Duodenal mucosa (tissue), 2 donors: ENCODE results near the gene SNRPA1.

Experiments
- H3K27ac ChIP-seq: one replicate; pipeline ENCODE4 v1.7.0; 2013; ENCODE audit warnings: low read depth, low read length
- H3K27me3 ChIP-seq, 2 donors: one replicate each; pipeline ENCODE4 v1.7.0; 2013; ENCODE audit warnings: low read length in 2 of 2, control low read depth in 1 of 2; ENCODE audit not compliant: insufficient read depth in 2 of 2, control insufficient read depth in 1 of 2
- H3K36me3 ChIP-seq, 2 donors: one replicate each; pipeline ENCODE4 v1.7.0; 2013; ENCODE audit warnings: low read length in 2 of 2, control low read depth in 1 of 2; ENCODE audit not compliant: insufficient read depth in 2 of 2, control insufficient read depth in 1 of 2
- H3K4me1 ChIP-seq, 2 donors: one replicate each; pipeline ENCODE4 v1.7.0; 2013; ENCODE audit warnings: low read length in 2 of 2, control low read depth in 1 of 2; ENCODE audit not compliant: insufficient read depth in 2 of 2, control insufficient read depth in 1 of 2
- H3K4me3 ChIP-seq, 2 donors: one replicate each; pipeline ENCODE4 v1.7.0; 2013; ENCODE audit warnings: low read length in 2 of 2, low read depth in 1 of 2
- H3K9ac ChIP-seq, 2 donors: one replicate each; pipeline ENCODE4 v1.7.0; 2013; ENCODE audit warnings: low read length in 2 of 2, low read depth in 1 of 2
- H3K9me3 ChIP-seq, 2 donors: one replicate each; pipeline ENCODE4 v1.7.0; 2013; ENCODE audit warnings: low read length in 2 of 2, control low read depth in 1 of 2; ENCODE audit not compliant: control insufficient read depth in 1 of 2

SNRPA1 gene

GRCh38 chr15:101318839-101319238 lies 23.8 kb upstream of the SNRPA1 start:
- no peak overlapping the region for H3K4me3 ChIP-seq
- no peaks in the 10 kb centered on the region for H3K27me3 ChIP-seq
- no peak overlapping the region for H3K9ac ChIP-seq
- no peak overlapping the region for H3K27ac ChIP-seq
- no peaks in the 10 kb centered on the region for H3K36me3 ChIP-seq
- H3K4me1 ChIP-seq = peaks cover 3% of the 10 kb centered on the region in 2 donors
- H3K9me3 ChIP-seq = no peaks in the 10 kb centered on the region

- Histone ChIP-seq H3K27me3 (no peaks in the 10 kb centered on the region), H3K27ac (no peak overlapping the region), H3K9ac (no peak overlapping the region), H3K4me1 (no peaks in the 10 kb centered on the region), H3K9me3 (no peaks in the 10 kb centered on the region), H3K36me3 (no peaks in the 10 kb centered on the region), H3K4me3 (no peak overlapping the region)
These were observed 23.2 kb upstream of the SNRPA1 start for GRCh38 chr15:101318147-101318819.

GRCh38 chr15:101317336-101317872 lies 22.4 kb upstream of the SNRPA1 start:
- Histone ChIP-seq H3K9ac (no peak overlapping the region), H3K36me3 (no peaks in the 10 kb centered on the region), H3K4me1 (no peaks in the 10 kb centered on the region), H3K27me3 (no peaks in the 10 kb centered on the region), H3K27ac (no peak overlapping the region), H3K9me3 (no peaks in the 10 kb centered on the region), H3K4me3 (no peak overlapping the region)

- Histone ChIP-seq H3K27ac (no peak overlapping the region), H3K4me1 (no peaks in the 10 kb centered on the region), H3K4me3 (no peak overlapping the region), H3K9me3 (no peaks in the 10 kb centered on the region), H3K36me3 (no peaks in the 10 kb centered on the region), H3K27me3 (no peaks in the 10 kb centered on the region), H3K9ac (no peak overlapping the region)
These were observed 21.5 kb upstream of the SNRPA1 start for GRCh38 chr15:101316529-101316928.

GRCh38 chr15:101315736-101316135 lies 20.7 kb upstream of the SNRPA1 start:
- Histone ChIP-seq H3K27ac (no peak overlapping the region), H3K4me3 (no peak overlapping the region), H3K4me1 (no peaks in the 10 kb centered on the region), H3K9ac (no peak overlapping the region), H3K27me3 (no peaks in the 10 kb centered on the region), H3K9me3 (no peaks in the 10 kb centered on the region), H3K36me3 (no peaks in the 10 kb centered on the region)

GRCh38 chr15:101314336-101315125 lies 19.5 kb upstream of the SNRPA1 start:
- Histone ChIP-seq H3K27me3 (no peaks in the 10 kb centered on the region), H3K27ac (no peak overlapping the region)

GRCh38 chr15:101313041-101313761 lies 18.2 kb upstream of the SNRPA1 start:
- no peaks in the 10 kb centered on the region for H3K36me3 ChIP-seq
- H3K4me3 ChIP-seq = no peak overlapping the region
- H3K27me3 ChIP-seq = no peaks in the 10 kb centered on the region
- H3K4me1 ChIP-seq = no peaks in the 10 kb centered on the region
- no peak overlapping the region for H3K27ac ChIP-seq
- no peaks in the 10 kb centered on the region for H3K9me3 ChIP-seq
- no peak overlapping the region for H3K9ac ChIP-seq

More at GRCh38 chr15:101314336-101315125, 19.5 kb upstream of the SNRPA1 start:
- no peaks in the 10 kb centered on the region for H3K36me3 ChIP-seq
- no peak overlapping the region for H3K9ac ChIP-seq
- H3K4me3 ChIP-seq = no peak overlapping the region
- H3K4me1 ChIP-seq = no peaks in the 10 kb centered on the region
- H3K9me3 ChIP-seq = no peaks in the 10 kb centered on the region

GRCh38 chr15:101310508-101310907 lies 15.5 kb upstream of the SNRPA1 start:
- Histone ChIP-seq H3K9me3 (no peaks in the 10 kb centered on the region), H3K4me3 (no peak overlapping the region), H3K36me3 (no peaks in the 10 kb centered on the region), H3K27ac (no peak overlapping the region), H3K27me3 (no peaks in the 10 kb centered on the region), H3K4me1 (no peaks in the 10 kb centered on the region), H3K9ac (no peak overlapping the region)

- Histone ChIP-seq H3K9ac (no peak overlapping the region), H3K4me1 (no peaks in the 10 kb centered on the region), H3K9me3 (no peaks in the 10 kb centered on the region), H3K27ac (no peak overlapping the region), H3K4me3 (no peak overlapping the region), H3K36me3 (no peaks in the 10 kb centered on the region), H3K27me3 (no peaks in the 10 kb centered on the region)
These were observed 15.1 kb upstream of the SNRPA1 start for GRCh38 chr15:101310161-101310480.
